ENCODE measurements around the gene PRPH.

- TF ChIP-seq CTCF (conservative IDR thresholded peaks at IDR 0.05; ENCODE audit: low read length) (peak; percentile 99), EZH2phosphoT487 (IDR thresholded peaks at IDR 0.05; ENCODE audit: borderline replicate concordance, low read depth, low read length) (no peak)
These were observed 47.3 kb downstream of the PRPH start for GRCh38 chr12:49342066-49342913.

All from OCI-LY7 (cell line).